Measurements from ENCODE around the gene CIB4.

- TF ChIP-seq CTCF (IDR thresholded peaks at IDR 0.05): no peak
- no peak for TF ChIP-seq POLR2A (IDR thresholded peaks at IDR 0.05; ENCODE audit: low read depth)
- no peak for TF ChIP-seq POLR2AphosphoS5 (IDR thresholded peaks at IDR 0.05)
Measured at GRCh38 chr2:26612034-26612433, 29.1 kb downstream of the CIB4 start.
